Esophagus squamous epithelium (tissue), 4 donors: ENCODE data around the gene MAG.
"Not testable (repeated sequence)": the region's sequence is repeated elsewhere in the genome, so short reads cannot be mapped to it uniquely, and the experiment has no call there.

Source experiments
- CTCF ChIP-seq, 6 experiments: fragments of 450-650 bp in 4 of 6; fragments of 200-600 bp in 2 of 6; sonication (generic) in 2 of 6; IDR thresholded peaks; one replicate each; pipeline ENCODE4 v1.5.1; 2016 to 2019; ENCODE audit warnings: antibody characterized with exemption in 6 of 6, mild to moderate bottlenecking in 4 of 6, moderate library complexity in 4 of 6
- POLR2A ChIP-seq, 4 donors: fragments of 450-650 bp; IDR thresholded peaks; one replicate each; pipeline ENCODE4 v1.6.1; 2017; ENCODE audit warnings: antibody characterized with exemption in 4 of 4, mild to moderate bottlenecking in 4 of 4, moderate library complexity in 3 of 4

DNA sequence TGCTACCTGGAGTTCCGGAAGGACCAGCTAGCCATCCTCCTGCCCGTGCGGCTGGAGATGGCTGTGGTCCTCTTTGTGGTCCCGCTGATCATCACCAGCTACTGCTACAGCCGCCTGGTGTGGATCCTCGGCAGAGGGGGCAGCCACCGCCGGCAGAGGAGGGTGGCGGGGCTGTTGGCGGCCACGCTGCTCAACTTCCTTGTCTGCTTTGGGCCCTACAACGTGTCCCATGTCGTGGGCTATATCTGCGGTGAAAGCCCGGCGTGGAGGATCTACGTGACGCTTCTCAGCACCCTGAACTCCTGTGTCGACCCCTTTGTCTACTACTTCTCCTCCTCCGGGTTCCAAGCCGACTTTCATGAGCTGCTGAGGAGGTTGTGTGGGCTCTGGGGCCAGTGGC is 67.4 kb downstream of the MAG start:
- TF ChIP-seq POLR2A, CTCF (IDR thresholded peaks at IDR 0.05): not testable (repeated sequence)
